Measurements from ENCODE around the gene PGF. TPM values are rescaled to one million over a fixed set of nuclear protein-coding genes. Genes with fewer than 3 reads are reported as not detected.

Gene PGF
- 14.0 and 17.8 TPM in 2 replicates for total RNA-seq

DNA sequence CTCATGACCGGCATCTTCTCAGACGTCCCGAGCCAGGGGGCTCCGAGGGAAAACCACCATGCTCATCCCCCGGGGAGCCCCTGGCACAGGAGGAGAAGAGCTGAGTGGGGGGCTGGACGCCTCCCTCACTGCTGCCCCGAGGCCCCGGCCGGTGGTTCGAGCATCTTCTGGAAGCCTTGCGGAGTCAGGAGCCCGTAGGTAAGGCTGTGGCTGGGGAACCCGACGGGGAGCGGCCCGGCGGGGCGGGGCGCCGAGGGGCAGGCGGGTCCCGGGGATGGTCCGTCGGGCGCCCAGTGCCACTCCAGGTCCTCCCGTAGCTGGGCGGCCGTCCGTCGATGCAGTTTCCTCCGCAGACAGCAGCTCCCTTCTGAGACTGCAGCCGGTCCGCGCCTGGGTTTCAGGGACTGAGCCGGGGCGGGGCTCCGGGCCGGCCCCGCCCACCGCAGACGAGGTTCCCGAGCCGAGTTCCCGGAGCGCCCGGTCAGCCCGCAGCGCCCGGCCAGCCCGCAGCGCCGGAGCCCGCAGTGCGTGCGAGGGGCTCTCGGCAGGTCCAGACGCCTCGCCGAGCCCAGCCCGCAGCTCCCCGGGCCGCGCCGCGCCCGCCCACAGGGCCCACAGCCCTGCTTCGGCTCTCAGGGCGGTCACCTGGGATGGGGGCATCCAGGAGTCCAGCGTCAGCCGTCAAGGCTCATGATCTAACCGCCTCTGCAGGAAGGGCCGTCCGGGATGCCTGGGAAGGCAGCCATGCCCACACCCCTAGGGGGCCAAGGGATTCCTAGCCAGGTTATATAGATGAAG is at the start of gene PGF:
Gene PGF (minus strand): TSS at position 369 of the 798 bp plus-strand sequence. CDS start 355 bp downstream, at position 14.

DNA sequence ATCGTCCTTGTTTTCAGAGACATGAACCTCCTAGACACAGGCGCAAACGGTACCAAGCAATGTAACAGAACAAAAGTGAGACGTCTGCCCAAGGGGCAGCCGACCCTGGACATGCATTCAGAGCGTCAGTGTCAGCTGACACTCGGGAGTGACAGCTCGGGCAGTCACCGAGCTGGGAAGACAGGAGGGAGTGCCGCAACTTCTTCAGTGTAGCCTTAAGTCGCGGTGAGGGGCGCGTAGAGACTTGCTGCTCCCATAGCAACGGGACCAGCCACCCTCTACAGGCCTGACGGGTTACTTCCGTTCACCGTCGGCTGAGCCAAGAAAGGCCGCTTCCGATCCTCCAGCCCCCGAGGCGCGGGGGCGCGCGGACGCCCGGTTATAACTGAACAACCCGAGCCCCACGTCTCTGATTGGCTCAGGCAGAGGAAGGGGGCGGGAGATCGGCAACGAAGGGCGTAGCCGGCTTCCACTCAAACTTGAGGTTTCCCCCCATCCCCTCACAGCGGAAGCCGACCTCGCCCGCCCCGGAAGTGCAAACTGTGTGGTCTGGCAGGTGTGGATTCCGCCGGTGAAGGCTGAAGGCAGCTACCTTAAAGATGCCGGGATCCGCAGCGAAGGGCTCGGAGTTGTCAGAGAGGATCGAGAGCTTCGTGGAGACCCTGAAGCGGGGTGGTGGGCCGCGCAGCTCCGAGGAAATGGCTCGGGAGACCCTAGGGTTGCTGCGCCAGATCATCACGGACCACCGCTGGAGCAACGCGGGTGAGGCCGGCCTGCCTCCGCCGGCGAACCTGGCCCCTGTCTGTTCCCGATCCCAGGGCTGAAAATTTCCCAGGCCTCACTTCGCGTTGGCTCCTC is 47.2 kb upstream of the PGF start, which contains the start of gene EIF2B2:
Gene EIF2B2 (plus strand): TSS at position 530 of the 858 bp plus-strand sequence. CDS start 70 bp downstream, at position 600.

DNA sequence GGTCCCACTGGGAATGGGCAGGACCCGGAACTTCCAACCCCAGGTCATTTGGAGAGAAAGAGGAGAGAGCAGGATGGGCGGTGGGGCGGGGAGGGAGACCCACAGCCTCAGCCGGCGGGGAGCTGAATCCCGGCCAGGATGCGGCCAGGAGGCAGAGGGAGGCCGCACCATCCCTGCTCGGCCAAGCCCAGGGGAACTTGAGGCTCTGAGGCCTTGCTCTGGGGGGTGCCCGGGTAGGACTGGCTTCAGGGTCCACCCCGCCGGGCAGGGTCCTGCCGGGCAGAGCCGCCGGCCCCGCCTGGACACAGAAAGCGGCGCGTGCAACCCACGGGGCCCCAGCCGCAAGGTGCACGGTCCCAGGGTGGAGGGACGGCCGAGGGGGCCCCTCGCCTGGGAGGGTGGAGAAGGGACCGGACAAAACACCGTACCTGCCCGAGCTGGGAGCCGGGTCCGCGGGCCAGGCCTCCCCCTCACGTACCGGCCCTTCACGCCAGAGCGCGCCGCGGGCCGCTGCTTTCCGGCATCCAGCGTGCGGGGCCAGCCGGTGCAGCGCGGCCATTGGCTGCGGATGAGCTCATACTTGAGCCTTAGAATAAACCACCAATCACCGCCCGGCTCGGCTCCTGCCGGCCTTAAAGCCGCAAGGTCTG is 32.5 kb downstream of the PGF start, which contains the start of gene RPS6KL1:
Gene RPS6KL1 (minus strand): TSS at position 509 of the 650 bp plus-strand sequence. CDS start 1,719 bp downstream, outside the sequence.

Other genes with a start within 250 kb of the PGF start
- gene AREL1, start 242.5 kb downstream of the PGF start, total RNA-seq: 21.7 and 32.8 TPM in 2 replicates
- 40.6 and 45.2 TPM in 2 replicates for gene FCF1, start 242.5 kb downstream of the PGF start, total RNA-seq
- 20.5 and 20.9 TPM in 2 replicates for gene YLPM1, start 192.3 kb downstream of the PGF start, total RNA-seq
- gene PROX2, start 79.5 kb downstream of the PGF start, total RNA-seq: not detected in 2 replicates
- gene DLST, start 73.7 kb downstream of the PGF start, total RNA-seq: 48.5 and 80.7 TPM in 2 replicates
- gene RPS6KL1, start 32.3 kb downstream of the PGF start, total RNA-seq: 0.56 and 0.96 TPM in 2 replicates
- gene EIF2B2, start 47.3 kb upstream of the PGF start, total RNA-seq: 46.2 and 73.4 TPM in 2 replicates
- gene MLH3, start 95.9 kb upstream of the PGF start, total RNA-seq: 25.9 and 39.2 TPM in 2 replicates
- 6.8 and 11.9 TPM in 2 replicates for gene ACYP1, start 108.4 kb upstream of the PGF start, total RNA-seq
- gene ZC2HC1C, start 114.0 kb upstream of the PGF start, total RNA-seq: 0.85 and 0.96 TPM in 2 replicates
- 42.9 and 62.6 TPM in 2 replicates for gene NEK9, start 171.5 kb upstream of the PGF start, total RNA-seq
- gene TMED10, start 221.0 kb upstream of the PGF start, total RNA-seq: 224 and 366 TPM in 2 replicates

All from regular cardiac myocyte (primary cell).